ENCODE measurements around the gene UBE2QL1. TPM values are rescaled to one million over a fixed set of nuclear protein-coding genes. Genes with fewer than 3 reads are reported as not detected.
A peak's percentile ranks its signal among the peaks of the same experiment; 100 is the strongest.

Gene UBE2QL1
- total and polyA plus RNA-seq, 2 of the 8 experiments (the other 6 are each of a cell fraction or from before 2014, with no cell fraction given): 0.43 to 0.65 TPM

GRCh38 chr5:6491196-6491918, 42.7 kb downstream of the UBE2QL1 start:
- Histone ChIP-seq H4K20me1 (replicated peaks in 1 of 2; ENCODE audit: control insufficient read depth in 1 of 2, insufficient read depth in 2 of 2, low read length in 2 of 2) (peaks cover 0 to 1% of the 10 kb centered on the region in 2 experiments), H3K23ac (ENCODE audit: insufficient read length) (no peak overlapping the region), H3K9ac (replicated peaks in 1 of 4; ENCODE audit: extremely low read depth in 1 of 4, low read depth in 3 of 4, low read length in 3 of 4) (no peak overlapping the region), H2BK20ac (ENCODE audit: low read length) (no peak overlapping the region), H3K4me2 (ENCODE audit: insufficient read depth in 1 of 2, low read depth in 2 of 2, low read length in 2 of 2) (peak overlapping the region in 1 of 2 experiments; percentile 48; a peak in 2 of 4 replicates), H3K56ac (replicated peaks; ENCODE audit: insufficient read length, low read depth, low read length) (no peak overlapping the region), H3K9me3 (ENCODE audit: insufficient read depth in 2 of 2, low read depth in 1 of 2, low read length in 1 of 2) (no peaks in the 10 kb centered on the region), H3K4ac (replicated peaks; ENCODE audit: insufficient read length, low read depth, low read length) (no peak overlapping the region), H3K79me2 (ENCODE audit: control insufficient read depth in 1 of 2, insufficient read depth in 2 of 2, low read length in 2 of 2) (no peaks in the 10 kb centered on the region), H2BK120ac (replicated peaks; ENCODE audit: low read depth, low read length) (no peak overlapping the region), H4K8ac (ENCODE audit: extremely low read depth, insufficient read depth, low read length) (no peak overlapping the region), H3K23me2 (ENCODE audit: low read depth, low read length) (no peaks in the 10 kb centered on the region), H3K14ac (ENCODE audit: insufficient read length) (no peak overlapping the region), H2BK15ac (ENCODE audit: low read length) (no peak overlapping the region), H3K36me3 (ENCODE audit: control insufficient read depth in 2 of 4, insufficient read depth in 4 of 4, low read length in 3 of 4) (no peaks in the 10 kb centered on the region), H3K27ac (ENCODE audit: low read depth, low read length) (no peak overlapping the region), H3K4me1 (replicated peaks in 1 of 4; ENCODE audit: control insufficient read depth in 3 of 4, insufficient read depth in 4 of 4, low read length in 3 of 4) (peaks cover 8 to 13% (median 11%) of the 10 kb centered on the region in 4 experiments), H2BK5ac (ENCODE audit: low read depth, low read length) (no peak overlapping the region), H3K4me3 (ENCODE audit: extremely low read depth in 1 of 4, insufficient read depth in 2 of 4, low read depth in 3 of 4, low read length in 4 of 4) (peak overlapping the region in 1 of 4 experiments; percentile 26; a peak in 1 of 8 replicates), H2AK5ac (ENCODE audit: low read depth, low read length) (no peak overlapping the region), H3K79me1 (ENCODE audit: low read depth, low read length) (no peaks in the 10 kb centered on the region), H3K18ac (ENCODE audit: extremely low read depth, low read length) (no peak overlapping the region), H3K27me3 (replicated peaks in 1 of 4; ENCODE audit: control insufficient read depth in 3 of 4, extremely low read depth in 1 of 4, insufficient read depth in 3 of 4, low read length in 3 of 4) (peaks cover 1 to 10% (median 8%) of the 10 kb centered on the region in 4 experiments; a peak in 5 of 7 replicates), H2BK12ac (ENCODE audit: low read depth, low read length) (no peak overlapping the region), H2AFZ (ENCODE audit: low read length) (no peak overlapping the region), H4K5ac (ENCODE audit: insufficient read length, low read depth, low read length) (no peak overlapping the region), H4K91ac (replicated peaks; ENCODE audit: insufficient read length, low read length) (no peak overlapping the region)
- CTCF ChIA-PET (ENCODE audit: partially characterized antibody): interaction anchor here (0.6 kb wide), 1 partner anchor 32 kb away, joined by 3 read pairs; no protein-coding TSS in a partner anchor
- POLR2A ChIA-PET (ENCODE audit: partially characterized antibody): no interaction called here
- FAIRE-seq (no peak), DNase-seq (ENCODE audit: low read depth in 1 of 2, low spot score in 2 of 2) (no peak)
- 56% methylated on average over 32 of the region's 32 CpGs; no CpG with 5 or more reads in 1 of the 2 experiments for WGBS, 2 experiments (ENCODE audit: extremely low coverage in 1 of 2, insufficient coverage in 1 of 2, insufficient read length in 1 of 2, insufficient replicate concordance in 2 of 2, low coverage in 1 of 2, low lambda C conversion rate in 2 of 2, missing lambda C conversion rate in 1 of 2)
- no peak for TF ChIP-seq RFX5 (IDR thresholded peaks at IDR 0.05; ENCODE audit: borderline replicate concordance, low read depth, low read length)
- TF ChIP-seq, protein P1, sequence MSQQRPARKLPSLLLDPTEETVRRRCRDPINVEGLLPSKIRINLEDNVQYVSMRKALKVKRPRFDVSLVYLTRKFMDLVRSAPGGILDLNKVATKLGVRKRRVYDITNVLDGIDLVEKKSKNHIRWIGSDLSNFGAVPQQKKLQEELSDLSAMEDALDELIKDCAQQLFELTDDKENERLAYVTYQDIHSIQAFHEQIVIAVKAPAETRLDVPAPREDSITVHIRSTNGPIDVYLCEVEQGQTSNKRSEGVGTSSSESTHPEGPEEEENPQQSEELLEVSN (IDR thresholded peaks at IDR 0.05): peak; percentile 79
- TF ChIP-seq, protein P2, sequence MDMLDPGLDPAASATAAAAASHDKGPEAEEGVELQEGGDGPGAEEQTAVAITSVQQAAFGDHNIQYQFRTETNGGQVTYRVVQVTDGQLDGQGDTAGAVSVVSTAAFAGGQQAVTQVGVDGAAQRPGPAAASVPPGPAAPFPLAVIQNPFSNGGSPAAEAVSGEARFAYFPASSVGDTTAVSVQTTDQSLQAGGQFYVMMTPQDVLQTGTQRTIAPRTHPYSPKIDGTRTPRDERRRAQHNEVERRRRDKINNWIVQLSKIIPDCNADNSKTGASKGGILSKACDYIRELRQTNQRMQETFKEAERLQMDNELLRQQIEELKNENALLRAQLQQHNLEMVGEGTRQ (IDR thresholded peaks at IDR 0.05; ENCODE audit: low read length): peak; percentile 41; the same call in 1 of the 2 replicates
- TF ChIP-seq, protein P3, sequence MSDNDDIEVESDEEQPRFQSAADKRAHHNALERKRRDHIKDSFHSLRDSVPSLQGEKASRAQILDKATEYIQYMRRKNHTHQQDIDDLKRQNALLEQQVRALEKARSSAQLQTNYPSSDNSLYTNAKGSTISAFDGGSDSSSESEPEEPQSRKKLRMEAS (IDR thresholded peaks at IDR 0.05): peak; percentile 83

Data from H1 (cell line).